Measurements from ENCODE around the gene TMEM150C.

The TMEM150C gene

GRCh38 chr4:82601242-82602015 lies 39.6 kb upstream of the TMEM150C start:
- no peak for ATAC-seq
- no peak for TF ChIP-seq CSDC2 (CRISPR knock-in tag; IDR thresholded peaks at IDR 0.05)
- no peak for TF ChIP-seq CREB5 (CRISPR knock-in tag; IDR thresholded peaks at IDR 0.05; ENCODE audit: low read depth)
- TF ChIP-seq RARB (CRISPR knock-in tag; IDR thresholded peaks at IDR 0.05) = no peak
- no peak for TF ChIP-seq TOX (CRISPR knock-in tag; IDR thresholded peaks at IDR 0.05; ENCODE audit: borderline replicate concordance)
- no peak for TF ChIP-seq ESRRG (CRISPR knock-in tag; IDR thresholded peaks at IDR 0.05)
- TF ChIP-seq, protein P1, sequence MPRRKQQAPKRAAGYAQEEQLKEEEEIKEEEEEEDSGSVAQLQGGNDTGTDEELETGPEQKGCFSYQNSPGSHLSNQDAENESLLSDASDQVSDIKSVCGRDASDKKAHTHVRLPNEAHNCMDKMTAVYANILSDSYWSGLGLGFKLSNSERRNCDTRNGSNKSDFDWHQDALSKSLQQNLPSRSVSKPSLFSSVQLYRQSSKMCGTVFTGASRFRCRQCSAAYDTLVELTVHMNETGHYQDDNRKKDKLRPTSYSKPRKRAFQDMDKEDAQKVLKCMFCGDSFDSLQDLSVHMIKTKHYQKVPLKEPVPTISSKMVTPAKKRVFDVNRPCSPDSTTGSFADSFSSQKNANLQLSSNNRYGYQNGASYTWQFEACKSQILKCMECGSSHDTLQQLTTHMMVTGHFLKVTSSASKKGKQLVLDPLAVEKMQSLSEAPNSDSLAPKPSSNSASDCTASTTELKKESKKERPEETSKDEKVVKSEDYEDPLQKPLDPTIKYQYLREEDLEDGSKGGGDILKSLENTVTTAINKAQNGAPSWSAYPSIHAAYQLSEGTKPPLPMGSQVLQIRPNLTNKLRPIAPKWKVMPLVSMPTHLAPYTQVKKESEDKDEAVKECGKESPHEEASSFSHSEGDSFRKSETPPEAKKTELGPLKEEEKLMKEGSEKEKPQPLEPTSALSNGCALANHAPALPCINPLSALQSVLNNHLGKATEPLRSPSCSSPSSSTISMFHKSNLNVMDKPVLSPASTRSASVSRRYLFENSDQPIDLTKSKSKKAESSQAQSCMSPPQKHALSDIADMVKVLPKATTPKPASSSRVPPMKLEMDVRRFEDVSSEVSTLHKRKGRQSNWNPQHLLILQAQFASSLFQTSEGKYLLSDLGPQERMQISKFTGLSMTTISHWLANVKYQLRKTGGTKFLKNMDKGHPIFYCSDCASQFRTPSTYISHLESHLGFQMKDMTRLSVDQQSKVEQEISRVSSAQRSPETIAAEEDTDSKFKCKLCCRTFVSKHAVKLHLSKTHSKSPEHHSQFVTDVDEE (CRISPR knock-in tag; IDR thresholded peaks at IDR 0.05) = no peak
- no peak for TF ChIP-seq ISL1 (CRISPR knock-in tag; IDR thresholded peaks at IDR 0.05)
- TF ChIP-seq ZNF565 (CRISPR knock-in tag; conservative IDR thresholded peaks at IDR 0.05; ENCODE audit: low read depth) = no peak
- TF ChIP-seq TCF4 (CRISPR knock-in tag; IDR thresholded peaks at IDR 0.05; ENCODE audit: borderline replicate concordance) = no peak
- TF ChIP-seq, protein P2, sequence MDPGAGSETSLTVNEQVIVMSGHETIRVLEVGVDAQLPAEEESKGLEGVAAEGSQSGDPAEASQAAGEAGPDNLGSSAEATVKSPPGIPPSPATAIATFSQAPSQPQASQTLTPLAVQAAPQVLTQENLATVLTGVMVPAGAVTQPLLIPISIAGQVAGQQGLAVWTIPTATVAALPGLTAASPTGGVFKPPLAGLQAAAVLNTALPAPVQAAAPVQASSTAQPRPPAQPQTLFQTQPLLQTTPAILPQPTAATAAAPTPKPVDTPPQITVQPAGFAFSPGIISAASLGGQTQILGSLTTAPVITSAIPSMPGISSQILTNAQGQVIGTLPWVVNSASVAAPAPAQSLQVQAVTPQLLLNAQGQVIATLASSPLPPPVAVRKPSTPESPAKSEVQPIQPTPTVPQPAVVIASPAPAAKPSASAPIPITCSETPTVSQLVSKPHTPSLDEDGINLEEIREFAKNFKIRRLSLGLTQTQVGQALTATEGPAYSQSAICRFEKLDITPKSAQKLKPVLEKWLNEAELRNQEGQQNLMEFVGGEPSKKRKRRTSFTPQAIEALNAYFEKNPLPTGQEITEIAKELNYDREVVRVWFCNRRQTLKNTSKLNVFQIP (CRISPR knock-in tag; IDR thresholded peaks at IDR 0.05; ENCODE audit: borderline replicate concordance, low read depth) = no peak
- TF ChIP-seq ZNF70 (CRISPR knock-in tag; IDR thresholded peaks at IDR 0.05) = no peak
- no peak for TF ChIP-seq ZNF8 (CRISPR knock-in tag; IDR thresholded peaks at IDR 0.05)
- TF ChIP-seq, protein P3, sequence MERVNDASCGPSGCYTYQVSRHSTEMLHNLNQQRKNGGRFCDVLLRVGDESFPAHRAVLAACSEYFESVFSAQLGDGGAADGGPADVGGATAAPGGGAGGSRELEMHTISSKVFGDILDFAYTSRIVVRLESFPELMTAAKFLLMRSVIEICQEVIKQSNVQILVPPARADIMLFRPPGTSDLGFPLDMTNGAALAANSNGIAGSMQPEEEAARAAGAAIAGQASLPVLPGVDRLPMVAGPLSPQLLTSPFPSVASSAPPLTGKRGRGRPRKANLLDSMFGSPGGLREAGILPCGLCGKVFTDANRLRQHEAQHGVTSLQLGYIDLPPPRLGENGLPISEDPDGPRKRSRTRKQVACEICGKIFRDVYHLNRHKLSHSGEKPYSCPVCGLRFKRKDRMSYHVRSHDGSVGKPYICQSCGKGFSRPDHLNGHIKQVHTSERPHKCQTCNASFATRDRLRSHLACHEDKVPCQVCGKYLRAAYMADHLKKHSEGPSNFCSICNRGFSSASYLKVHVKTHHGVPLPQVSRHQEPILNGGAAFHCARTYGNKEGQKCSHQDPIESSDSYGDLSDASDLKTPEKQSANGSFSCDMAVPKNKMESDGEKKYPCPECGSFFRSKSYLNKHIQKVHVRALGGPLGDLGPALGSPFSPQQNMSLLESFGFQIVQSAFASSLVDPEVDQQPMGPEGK (CRISPR knock-in tag; IDR thresholded peaks at IDR 0.05; ENCODE audit: borderline replicate concordance) = no peak
- no peak for TF ChIP-seq SNAI2 (CRISPR knock-in tag; IDR thresholded peaks at IDR 0.05)
- no peak for TF ChIP-seq BACH2 (CRISPR knock-in tag; IDR thresholded peaks at IDR 0.05; ENCODE audit: borderline replicate concordance)
- no peak for TF ChIP-seq PPARA (CRISPR knock-in tag; IDR thresholded peaks at IDR 0.05; ENCODE audit: borderline replicate concordance)
- TF ChIP-seq ZC3H10 (CRISPR knock-in tag; IDR thresholded peaks at IDR 0.05) = no peak

DNA sequence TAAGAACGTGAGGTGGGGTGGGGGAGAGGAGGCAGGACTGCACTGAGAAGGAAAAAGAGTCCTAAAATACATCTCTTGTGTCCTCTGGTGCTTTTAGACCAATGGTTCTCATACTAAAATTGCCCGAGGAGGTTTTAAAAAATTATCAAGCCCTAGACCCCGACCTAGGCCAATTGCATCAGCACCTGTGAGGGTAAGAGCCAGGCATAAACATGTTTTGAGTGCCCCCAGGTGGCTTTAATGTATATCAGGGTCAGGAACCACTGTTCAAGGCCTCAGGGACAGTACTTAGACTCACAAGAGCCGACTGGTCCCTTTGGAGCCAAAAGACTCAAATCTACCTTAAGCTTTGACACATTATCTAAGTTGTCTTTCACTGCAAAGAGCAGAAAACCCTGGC lies 37.5 kb upstream of the TMEM150C start:
- 0 out of 3 replicates have a peak, but pooled peaks have one; percentile 24 for ATAC-seq
- no peak for TF ChIP-seq ZNF8 (CRISPR knock-in tag; IDR thresholded peaks at IDR 0.05)
- TF ChIP-seq PPARA (CRISPR knock-in tag; IDR thresholded peaks at IDR 0.05; ENCODE audit: borderline replicate concordance) = no peak
- no peak for TF ChIP-seq ZFP3 (CRISPR knock-in tag; IDR thresholded peaks at IDR 0.05)
- no peak for TF ChIP-seq GLIS3 (CRISPR knock-in tag; IDR thresholded peaks at IDR 0.05)
- TF ChIP-seq BACH2 (CRISPR knock-in tag; IDR thresholded peaks at IDR 0.05; ENCODE audit: borderline replicate concordance) = no peak
- TF ChIP-seq, protein P4, sequence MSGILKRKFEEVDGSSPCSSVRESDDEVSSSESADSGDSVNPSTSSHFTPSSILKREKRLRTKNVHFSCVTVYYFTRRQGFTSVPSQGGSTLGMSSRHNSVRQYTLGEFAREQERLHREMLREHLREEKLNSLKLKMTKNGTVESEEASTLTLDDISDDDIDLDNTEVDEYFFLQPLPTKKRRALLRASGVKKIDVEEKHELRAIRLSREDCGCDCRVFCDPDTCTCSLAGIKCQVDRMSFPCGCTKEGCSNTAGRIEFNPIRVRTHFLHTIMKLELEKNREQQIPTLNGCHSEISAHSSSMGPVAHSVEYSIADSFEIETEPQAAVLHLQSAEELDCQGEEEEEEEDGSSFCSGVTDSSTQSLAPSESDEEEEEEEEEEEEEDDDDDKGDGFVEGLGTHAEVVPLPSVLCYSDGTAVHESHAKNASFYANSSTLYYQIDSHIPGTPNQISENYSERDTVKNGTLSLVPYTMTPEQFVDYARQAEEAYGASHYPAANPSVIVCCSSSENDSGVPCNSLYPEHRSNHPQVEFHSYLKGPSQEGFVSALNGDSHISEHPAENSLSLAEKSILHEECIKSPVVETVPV (CRISPR knock-in tag; IDR thresholded peaks at IDR 0.05) = no peak
- no peak for TF ChIP-seq ZNF70 (CRISPR knock-in tag; IDR thresholded peaks at IDR 0.05)

DNA sequence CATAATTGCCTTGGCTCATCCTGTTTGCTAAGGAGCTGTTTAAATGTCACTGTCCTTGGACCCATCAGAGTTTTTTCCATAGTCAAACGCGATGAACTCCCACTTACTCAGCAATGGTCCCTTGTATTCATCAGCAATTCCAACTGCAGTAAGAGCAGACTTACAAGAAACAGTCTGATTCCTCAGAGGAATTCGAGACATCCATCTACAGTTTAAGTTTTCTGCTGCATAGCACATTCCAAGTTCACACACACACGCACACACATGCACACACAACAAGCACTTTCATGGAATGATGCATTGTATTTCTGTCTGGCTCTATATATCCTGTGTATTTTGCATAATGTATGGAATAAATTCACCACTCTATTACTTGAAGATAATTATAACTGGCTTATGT lies 32.7 kb upstream of the TMEM150C start:
- no peak for ATAC-seq
- TF ChIP-seq ZC3H10 (CRISPR knock-in tag; IDR thresholded peaks at IDR 0.05) = no peak
- no peak for TF ChIP-seq GLIS3 (CRISPR knock-in tag; IDR thresholded peaks at IDR 0.05)
- TF ChIP-seq, protein P3 (CRISPR knock-in tag; IDR thresholded peaks at IDR 0.05; ENCODE audit: borderline replicate concordance) = no peak
- no peak for TF ChIP-seq BACH2 (CRISPR knock-in tag; IDR thresholded peaks at IDR 0.05; ENCODE audit: borderline replicate concordance)
- no peak for TF ChIP-seq TCF4 (CRISPR knock-in tag; IDR thresholded peaks at IDR 0.05; ENCODE audit: borderline replicate concordance)
- TF ChIP-seq SNAI2 (CRISPR knock-in tag; IDR thresholded peaks at IDR 0.05) = no peak
- no peak for TF ChIP-seq PPARA (CRISPR knock-in tag; IDR thresholded peaks at IDR 0.05; ENCODE audit: borderline replicate concordance)
- no peak for TF ChIP-seq ZFP30 (CRISPR knock-in tag; IDR thresholded peaks at IDR 0.05)
- no peak for TF ChIP-seq OSR1 (CRISPR knock-in tag; IDR thresholded peaks at IDR 0.05)
- no peak for TF ChIP-seq RARB (CRISPR knock-in tag; IDR thresholded peaks at IDR 0.05)
- no peak for TF ChIP-seq ESRRG (CRISPR knock-in tag; IDR thresholded peaks at IDR 0.05)
- TF ChIP-seq TOX (CRISPR knock-in tag; IDR thresholded peaks at IDR 0.05; ENCODE audit: borderline replicate concordance) = no peak
- TF ChIP-seq CREB5 (CRISPR knock-in tag; IDR thresholded peaks at IDR 0.05; ENCODE audit: low read depth) = no peak
- no peak for TF ChIP-seq ISL1 (CRISPR knock-in tag; IDR thresholded peaks at IDR 0.05)
- TF ChIP-seq ZNF70 (CRISPR knock-in tag; IDR thresholded peaks at IDR 0.05) = no peak
